HEK293 (cell line): ENCODE data around the gene BCL2A1.

Experiments used
- ATF2 ChIP-seq: fragments of 450-650 bp; formaldehyde crosslinking; IDR thresholded peaks from 2 replicates; pipeline ENCODE4 v1.5.1; 2016; ENCODE audit warnings: missing biosample characterization, missing genetic modification characterization, low read depth
- BCL6B ChIP-seq: fragments of 450-650 bp; formaldehyde crosslinking; IDR thresholded peaks from 2 replicates; pipeline ENCODE4 v1.5.1; 2017; ENCODE audit warnings: missing biosample characterization, missing genetic modification characterization
- CTCF ChIP-seq: fragments of 450-650 bp; formaldehyde crosslinking; IDR thresholded peaks from 2 replicates; pipeline ENCODE4 v1.5.1; 2016; ENCODE audit warnings: missing biosample characterization, missing genetic modification characterization
- ZNF114 ChIP-seq: fragments of 450-650 bp; formaldehyde crosslinking; IDR thresholded peaks from 2 replicates; pipeline ENCODE4 v1.5.0; 2017; ENCODE audit warnings: missing biosample characterization, missing genetic modification characterization
- ZNF146 ChIP-seq: fragments of 450-650 bp; formaldehyde crosslinking; IDR thresholded peaks from 2 replicates; pipeline ENCODE4 v1.5.1; 2016; ENCODE audit warnings: missing biosample characterization, missing genetic modification characterization
- ZNF239 ChIP-seq: fragments of 450-650 bp; formaldehyde crosslinking; IDR thresholded peaks from 2 replicates; pipeline ENCODE4 v1.5.1; 2016; ENCODE audit warnings: missing biosample characterization, missing genetic modification characterization
- ZNF292 ChIP-seq: fragments of 450-650 bp; formaldehyde crosslinking; IDR thresholded peaks from 2 replicates; pipeline ENCODE4 v1.5.1; 2016; ENCODE audit warnings: low read depth, missing biosample characterization, missing genetic modification characterization, borderline replicate concordance
- ZNF362 ChIP-seq: fragments of 450-650 bp; formaldehyde crosslinking; IDR thresholded peaks from 2 replicates; pipeline ENCODE4 v1.5.1; 2016; ENCODE audit warnings: missing biosample characterization, missing genetic modification characterization
- ZNF501 ChIP-seq: fragments of 450-650 bp; formaldehyde crosslinking; IDR thresholded peaks from 2 replicates; pipeline ENCODE4 v1.5.1; 2016; ENCODE audit warnings: missing biosample characterization, missing genetic modification characterization
- ZNF610 ChIP-seq: fragments of 450-650 bp; formaldehyde crosslinking; IDR thresholded peaks from 2 replicates; pipeline ENCODE4 v1.5.1; 2016; ENCODE audit warnings: missing biosample characterization, missing genetic modification characterization, borderline replicate concordance
- ZNF645 ChIP-seq: fragments of 450-650 bp; formaldehyde crosslinking; IDR thresholded peaks from 2 replicates; pipeline ENCODE4; 2016; ENCODE audit warnings: missing biosample characterization, missing genetic modification characterization
- ZNF660 ChIP-seq: fragments of 450-650 bp; IDR thresholded peaks from 2 replicates; pipeline ENCODE4 v1.5.1; 2018; ENCODE audit warnings: missing biosample characterization, mild to moderate bottlenecking, missing genetic modification characterization
- TF ChIP-seq, protein P1 (sequence below): fragments of 450-650 bp; formaldehyde crosslinking; IDR thresholded peaks from 2 replicates; pipeline ENCODE4 v1.5.1; 2016; ENCODE audit warnings: missing biosample characterization, missing genetic modification characterization
- TF ChIP-seq, protein P2 (sequence below): fragments of 450-650 bp; formaldehyde crosslinking; IDR thresholded peaks from 2 replicates; pipeline ENCODE4 v1.5.1; 2016; ENCODE audit warnings: missing biosample characterization, missing genetic modification characterization

DNA sequence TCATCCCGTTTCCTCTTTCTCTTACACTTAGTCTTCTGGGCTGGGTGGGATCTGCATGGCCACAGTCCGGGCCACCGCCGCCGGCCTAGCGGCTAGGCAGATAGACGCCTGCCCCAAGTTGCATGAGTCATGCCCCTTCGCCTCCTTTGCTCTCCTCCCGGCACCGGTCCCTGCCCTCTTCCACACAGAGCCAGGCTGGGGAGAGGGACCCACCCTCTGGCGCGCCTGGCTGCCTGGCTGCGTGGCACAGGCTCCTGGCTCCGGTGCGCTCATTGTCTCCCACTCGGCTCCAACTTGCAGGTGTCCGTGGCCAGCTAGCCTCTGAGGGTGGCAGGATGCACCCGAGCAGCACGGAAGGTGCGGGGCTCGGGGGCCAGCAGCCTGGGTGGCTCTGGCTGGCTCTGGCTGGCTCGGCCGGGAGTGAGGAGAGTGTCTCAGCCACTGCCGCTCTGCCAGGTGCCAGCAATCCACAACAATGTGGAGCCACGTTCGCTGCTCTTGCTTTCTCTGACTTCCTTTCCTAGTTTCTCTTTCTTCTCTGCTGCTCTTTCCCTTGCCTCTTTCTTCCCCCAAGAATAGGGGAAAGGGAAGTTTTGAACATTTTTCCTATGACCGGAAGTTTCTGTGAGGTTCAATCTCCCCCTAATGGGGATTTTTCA lies 51.8 kb downstream of the BCL2A1 start:
- TF ChIP-seq, protein P1, sequence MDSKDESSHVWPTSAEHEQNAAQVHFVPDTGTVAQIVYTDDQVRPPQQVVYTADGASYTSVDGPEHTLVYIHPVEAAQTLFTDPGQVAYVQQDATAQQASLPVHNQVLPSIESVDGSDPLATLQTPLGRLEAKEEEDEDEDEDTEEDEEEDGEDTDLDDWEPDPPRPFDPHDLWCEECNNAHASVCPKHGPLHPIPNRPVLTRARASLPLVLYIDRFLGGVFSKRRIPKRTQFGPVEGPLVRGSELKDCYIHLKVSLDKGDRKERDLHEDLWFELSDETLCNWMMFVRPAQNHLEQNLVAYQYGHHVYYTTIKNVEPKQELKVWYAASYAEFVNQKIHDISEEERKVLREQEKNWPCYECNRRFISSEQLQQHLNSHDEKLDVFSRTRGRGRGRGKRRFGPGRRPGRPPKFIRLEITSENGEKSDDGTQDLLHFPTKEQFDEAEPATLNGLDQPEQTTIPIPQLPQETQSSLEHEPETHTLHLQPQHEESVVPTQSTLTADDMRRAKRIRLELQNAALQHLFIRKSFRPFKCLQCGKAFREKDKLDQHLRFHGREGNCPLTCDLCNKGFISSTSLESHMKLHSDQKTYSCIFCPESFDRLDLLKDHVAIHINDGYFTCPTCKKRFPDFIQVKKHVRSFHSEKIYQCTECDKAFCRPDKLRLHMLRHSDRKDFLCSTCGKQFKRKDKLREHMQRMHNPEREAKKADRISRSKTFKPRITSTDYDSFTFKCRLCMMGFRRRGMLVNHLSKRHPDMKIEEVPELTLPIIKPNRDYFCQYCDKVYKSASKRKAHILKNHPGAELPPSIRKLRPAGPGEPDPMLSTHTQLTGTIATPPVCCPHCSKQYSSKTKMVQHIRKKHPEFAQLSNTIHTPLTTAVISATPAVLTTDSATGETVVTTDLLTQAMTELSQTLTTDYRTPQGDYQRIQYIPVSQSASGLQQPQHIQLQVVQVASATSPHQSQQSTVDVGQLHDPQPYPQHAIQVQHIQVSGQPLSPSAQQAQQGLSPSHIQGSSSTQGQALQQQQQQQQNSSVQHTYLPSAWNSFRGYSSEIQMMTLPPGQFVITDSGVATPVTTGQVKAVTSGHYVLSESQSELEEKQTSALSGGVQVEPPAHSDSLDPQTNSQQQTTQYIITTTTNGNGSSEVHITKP (tag by site-specific recombination) = no peak
- TF ChIP-seq CTCF (tag by site-specific recombination) = no peak
- no peak for TF ChIP-seq ZNF239 (tag by site-specific recombination)
- no peak for TF ChIP-seq ZNF292
- TF ChIP-seq ZNF610 (tag by site-specific recombination) = no peak
- no peak for TF ChIP-seq ZNF501 (tag by site-specific recombination)
- TF ChIP-seq ZNF146 (tag by site-specific recombination) = no peak
- TF ChIP-seq BCL6B (tag by site-specific recombination) = no peak
- TF ChIP-seq ZNF660 (tag by site-specific recombination) = no peak
- TF ChIP-seq ATF2 = no peak
- TF ChIP-seq ZNF645 (tag by site-specific recombination) = no peak
- TF ChIP-seq ZNF114 (tag by site-specific recombination) = no peak
- no peak for TF ChIP-seq ZNF362
- TF ChIP-seq, protein P2, sequence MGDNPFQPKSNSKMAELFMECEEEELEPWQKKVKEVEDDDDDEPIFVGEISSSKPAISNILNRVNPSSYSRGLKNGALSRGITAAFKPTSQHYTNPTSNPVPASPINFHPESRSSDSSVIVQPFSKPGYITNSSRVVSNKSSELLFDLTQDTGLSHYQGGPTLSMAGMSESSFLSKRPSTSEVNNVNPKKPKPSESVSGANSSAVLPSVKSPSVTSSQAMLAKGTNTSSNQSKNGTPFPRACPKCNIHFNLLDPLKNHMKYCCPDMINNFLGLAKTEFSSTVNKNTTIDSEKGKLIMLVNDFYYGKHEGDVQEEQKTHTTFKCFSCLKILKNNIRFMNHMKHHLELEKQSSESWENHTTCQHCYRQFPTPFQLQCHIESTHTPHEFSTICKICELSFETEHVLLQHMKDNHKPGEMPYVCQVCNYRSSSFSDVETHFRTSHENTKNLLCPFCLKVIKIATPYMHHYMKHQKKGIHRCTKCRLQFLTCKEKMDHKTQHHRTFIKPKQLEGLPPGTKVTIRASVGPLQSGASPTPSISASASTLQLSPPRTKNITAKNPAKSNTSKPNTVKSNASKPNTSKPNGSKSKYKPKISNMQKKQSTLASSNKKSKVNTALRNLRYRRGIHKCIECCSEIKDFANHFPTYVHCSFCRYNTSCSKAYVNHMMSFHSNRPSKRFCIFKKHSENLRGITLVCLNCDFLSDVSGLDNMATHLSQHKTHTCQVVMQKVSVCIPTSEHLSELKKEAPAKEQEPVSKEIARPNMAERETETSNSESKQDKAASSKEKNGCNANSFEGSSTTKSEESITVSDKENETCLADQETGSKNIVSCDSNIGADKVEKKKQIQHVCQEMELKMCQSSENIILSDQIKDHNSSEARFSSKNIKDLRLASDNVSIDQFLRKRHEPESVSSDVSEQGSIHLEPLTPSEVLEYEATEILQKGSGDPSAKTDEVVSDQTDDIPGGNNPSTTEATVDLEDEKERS (tag by site-specific recombination) = no peak
